Hematopoietic multipotent progenitor cell treated with erythropoietin and hydrocortisone succinate and interleukin-3 and kit ligand, for 15 days (in vitro differentiated cells): ENCODE measurements around the gene MYLK4.

Source experiments
- DNase-seq: peaks from one replicate; pipeline ENCODE4 v3.0.0-alpha.2; 2015; ENCODE audit warnings: low spot score

Gene MYLK4

GRCh38 chr6:2630359-2630758, 120.4 kb downstream of the MYLK4 start:
- DNase-seq: no peak

- no peak for DNase-seq
Observed at GRCh38 chr6:2626401-2626800, 124.3 kb downstream of the MYLK4 start.

DNA sequence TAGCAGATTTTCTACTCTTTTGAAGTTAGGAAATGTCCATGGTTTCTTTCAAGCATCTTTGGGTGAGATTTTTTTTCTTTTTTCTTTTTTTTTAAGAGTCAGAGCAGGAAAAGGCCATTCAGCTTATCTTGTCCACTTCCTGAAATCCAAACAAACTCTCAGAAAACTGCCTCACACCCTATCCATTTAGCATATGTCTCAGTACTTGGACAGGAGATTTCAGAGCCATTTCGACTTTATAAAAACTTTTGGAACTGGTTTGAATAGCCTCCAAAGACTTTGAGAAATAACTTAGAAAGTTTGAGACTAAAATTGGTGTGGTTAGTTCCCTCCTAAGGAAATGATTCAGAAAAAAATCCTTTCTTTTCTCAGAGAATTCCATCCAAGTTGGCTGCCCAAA, 125.1 kb downstream of the MYLK4 start:
- DNase-seq: no peak

DNA sequence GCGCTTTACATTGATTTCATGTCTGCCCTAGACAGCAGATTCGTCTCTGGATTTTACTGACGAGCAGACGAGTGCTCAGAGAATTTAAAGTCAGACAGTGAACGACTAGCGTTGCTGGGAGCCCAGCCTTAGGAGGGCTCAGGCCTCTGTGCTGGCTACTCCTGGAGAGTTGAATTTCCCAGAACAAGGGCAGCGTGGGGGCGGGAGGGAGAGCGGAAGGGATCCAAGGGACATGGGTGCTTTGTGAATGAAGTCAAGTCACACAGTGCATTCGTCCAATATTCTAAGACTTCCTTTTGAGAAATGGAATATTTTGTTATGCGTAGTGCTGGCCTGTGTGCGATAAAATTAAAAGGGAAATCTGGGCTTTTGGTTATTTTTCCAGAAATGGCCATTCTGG, 126.5 kb downstream of the MYLK4 start:
- no peak for DNase-seq

- DNase-seq: no peak
Observed at GRCh38 chr6:2623295-2623694, 127.4 kb downstream of the MYLK4 start.

GRCh38 chr6:2622671-2623070, 128.1 kb downstream of the MYLK4 start:
- DNase-seq: no peak

DNA sequence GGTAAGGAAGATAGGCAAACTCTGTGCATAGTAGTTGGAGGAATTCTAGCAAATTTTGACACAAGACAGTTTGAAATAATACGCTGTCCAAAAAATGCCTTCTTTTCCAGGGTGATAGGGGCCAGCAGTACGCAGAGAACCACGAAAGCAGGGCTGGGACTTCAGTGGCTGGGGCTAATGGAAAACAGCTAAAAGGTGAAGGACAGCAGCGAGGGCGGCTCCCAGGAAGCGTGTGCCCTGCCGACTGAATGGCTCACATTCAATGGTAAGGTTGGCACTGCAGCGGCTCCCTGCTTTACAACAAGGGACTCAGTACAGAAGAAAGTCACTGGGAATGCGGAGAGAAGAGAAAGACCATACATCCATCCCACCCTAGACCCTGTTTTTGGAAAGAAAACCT, 131.1 kb downstream of the MYLK4 start:
- no peak for DNase-seq

DNA sequence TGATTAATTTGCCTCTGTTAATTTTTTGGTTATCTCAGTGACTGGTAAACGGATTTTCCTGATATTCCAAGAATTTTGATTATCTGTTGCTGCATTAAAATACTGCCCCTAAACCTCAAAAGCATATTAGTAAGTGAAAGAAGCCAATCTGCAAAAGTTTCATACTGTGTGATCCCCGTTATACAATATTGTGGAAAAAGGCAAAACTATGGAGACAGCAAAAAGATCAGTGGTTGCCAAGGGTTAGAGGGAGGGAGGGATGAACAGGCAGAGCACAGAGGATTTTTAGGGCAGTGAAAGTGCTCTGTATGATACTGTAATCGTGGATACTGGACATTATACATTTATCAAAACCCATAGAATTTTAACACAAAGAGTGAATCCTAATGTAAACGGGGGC, 133.0 kb downstream of the MYLK4 start:
- DNase-seq: no peak

DNA sequence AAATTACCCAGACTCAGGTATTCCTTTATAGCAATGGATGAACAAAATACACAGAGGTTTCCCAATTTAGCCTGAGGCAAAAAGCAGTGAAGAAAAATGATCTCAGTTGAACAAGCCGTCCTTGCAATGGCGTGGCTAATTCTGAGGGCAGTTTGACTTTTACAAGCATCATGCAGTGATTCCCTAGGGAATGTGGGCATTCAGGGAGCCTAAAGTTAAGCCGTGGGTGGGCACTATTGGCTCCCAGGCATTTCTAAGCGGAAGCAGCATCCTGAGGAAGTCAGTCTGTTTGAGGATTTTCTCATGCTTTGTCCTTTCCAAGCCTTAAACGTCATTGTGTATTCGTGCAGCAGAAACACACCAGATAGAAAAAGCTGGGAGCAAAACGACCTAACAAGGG, 133.9 kb downstream of the MYLK4 start:
- DNase-seq: no peak

DNA sequence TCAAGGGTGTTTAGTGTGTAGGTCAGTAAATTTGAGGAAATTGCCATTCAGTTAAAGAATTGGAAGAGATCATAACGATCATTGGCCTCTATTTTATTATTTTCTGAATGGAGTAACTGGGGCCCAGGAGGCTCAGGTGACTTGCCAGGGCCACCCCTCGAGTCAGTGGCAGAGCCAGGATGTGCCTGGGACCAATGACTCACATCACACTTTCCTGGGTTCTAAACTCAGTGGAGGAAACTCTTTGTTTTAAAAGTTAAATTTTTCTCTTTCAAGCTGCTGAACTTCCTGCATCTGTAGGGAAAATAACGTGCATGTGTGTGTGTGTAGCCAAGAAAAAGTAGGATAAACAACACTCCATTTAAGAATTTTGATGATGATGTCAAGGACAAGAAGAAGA, 135.5 kb downstream of the MYLK4 start:
- no peak for DNase-seq

DNA sequence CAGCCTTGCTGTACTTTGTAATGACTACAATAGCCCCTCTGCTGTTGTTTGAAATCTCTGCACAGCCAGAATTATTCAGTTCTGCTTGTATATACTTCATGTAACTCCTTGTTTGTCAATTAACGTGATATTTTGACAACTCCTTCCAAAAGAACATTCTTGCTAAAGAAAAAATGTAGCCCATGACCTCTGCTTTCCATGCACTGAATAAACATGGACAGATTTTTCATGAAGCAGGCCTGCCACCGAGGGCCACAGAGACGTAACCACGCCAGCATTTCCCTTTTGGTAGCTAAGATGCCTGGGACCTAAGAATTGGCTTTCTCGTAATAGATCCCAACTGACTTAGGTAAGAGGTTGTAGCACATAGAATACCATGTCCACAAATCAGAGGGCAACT, 135.9 kb downstream of the MYLK4 start:
- DNase-seq: no peak

GRCh38 chr6:2614155-2614554, 136.6 kb downstream of the MYLK4 start:
- DNase-seq: no peak
